Ureter (tissue), 1 donor: ENCODE data around the gene SP100. TPM values are rescaled to one million over a fixed set of nuclear protein-coding genes. Genes with fewer than 3 reads are reported as not detected.

Experiments
- DNase-seq: peaks from one replicate; pipeline ENCODE4 v3.0.0-alpha.2; 2020; ENCODE audit warnings: low spot score
- total RNA-seq: library from RNA; stranded (reverse); gene quantifications from one replicate; pipeline ENCODE4 v1.2.4, GENCODE V29; 2023
- donor health status: DM: yes; HTN: yes; CAD: no.

SP100 gene
- total RNA-seq, 1 donor from 2014 or later = 129 TPM

- DNase-seq = no peak
Measured at GRCh38 chr2:230542751-230543150, 126.8 kb downstream of the SP100 start.

DNA sequence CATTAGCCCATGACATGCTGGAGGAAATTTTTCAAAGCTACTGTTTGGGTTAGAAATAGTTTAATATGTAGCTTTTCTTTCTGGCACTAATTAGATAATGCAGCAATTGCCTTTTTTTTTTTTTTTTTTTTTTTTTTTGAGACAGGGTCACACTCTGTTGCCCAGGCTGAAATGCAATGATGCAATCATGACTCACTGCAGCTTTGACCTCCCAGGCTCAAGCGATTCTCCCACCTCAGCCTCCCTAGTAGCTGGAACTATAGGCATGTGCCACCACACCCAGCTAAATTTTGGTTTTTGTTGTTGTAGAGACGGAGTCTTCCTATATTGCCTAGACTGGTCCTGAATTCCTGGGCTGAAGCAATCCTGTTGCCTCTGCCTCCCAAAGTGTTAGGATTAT is 136.2 kb downstream of the SP100 start:
- DNase-seq = no peak

DNA sequence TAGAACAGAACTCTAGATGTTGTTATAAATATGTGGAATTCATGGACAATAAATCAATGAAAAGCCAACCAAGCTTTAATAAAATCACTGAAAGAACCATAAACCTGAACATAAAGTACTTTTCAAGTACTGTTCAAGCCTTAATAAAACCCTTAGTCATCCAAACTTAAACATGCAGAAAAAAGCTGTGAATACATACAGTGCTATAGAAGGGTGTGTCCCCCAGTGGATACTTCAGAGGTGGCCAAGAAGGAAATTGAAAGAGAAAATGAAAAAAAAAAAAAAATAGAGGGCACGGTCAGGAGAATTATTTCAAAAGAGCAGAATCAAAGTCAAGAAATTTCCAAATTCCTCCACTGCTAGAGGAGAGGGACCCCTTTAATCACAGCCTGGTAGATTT is 141.1 kb downstream of the SP100 start:
- no peak for DNase-seq

GRCh38 chr2:230564805-230565779 is 149.1 kb downstream of the SP100 start:
- no peak for DNase-seq

GRCh38 chr2:230569298-230569697 is 153.3 kb downstream of the SP100 start:
- DNase-seq = no peak

- no peak for DNase-seq
Measured at GRCh38 chr2:230570987-230571386, 155.0 kb downstream of the SP100 start.

DNA sequence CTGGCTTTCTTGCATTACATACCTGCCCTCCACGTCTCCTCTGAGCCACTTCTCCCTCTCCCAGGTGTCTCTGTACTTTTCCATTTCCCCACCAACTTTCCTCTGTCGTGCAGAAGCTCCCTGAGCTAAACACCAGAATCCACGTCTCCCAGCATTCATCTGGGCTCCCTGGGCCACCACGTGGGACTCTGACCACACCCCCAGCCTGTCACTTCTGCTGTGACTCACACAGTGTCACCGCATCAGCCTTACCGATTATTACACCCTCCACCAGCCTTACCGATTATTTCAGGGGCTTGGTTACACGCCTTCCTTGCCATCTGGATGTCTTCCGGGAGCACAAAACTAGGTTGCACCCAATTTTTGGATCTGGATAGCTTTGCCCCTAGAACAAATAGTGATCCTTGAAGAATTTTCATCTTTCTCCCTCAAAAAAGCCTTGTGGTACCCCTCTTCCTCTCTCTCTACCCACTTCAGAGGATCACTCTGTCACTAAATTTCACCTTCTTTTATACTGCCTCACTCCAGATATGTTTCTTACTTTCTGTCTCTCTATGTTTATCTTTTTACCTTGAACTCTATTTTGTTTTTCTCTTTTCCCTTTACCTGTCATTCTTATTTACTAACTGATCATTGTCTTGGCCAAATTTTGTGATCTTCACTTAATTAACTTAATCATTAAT is 159.8 kb downstream of the SP100 start:
- no peak for DNase-seq

DNA sequence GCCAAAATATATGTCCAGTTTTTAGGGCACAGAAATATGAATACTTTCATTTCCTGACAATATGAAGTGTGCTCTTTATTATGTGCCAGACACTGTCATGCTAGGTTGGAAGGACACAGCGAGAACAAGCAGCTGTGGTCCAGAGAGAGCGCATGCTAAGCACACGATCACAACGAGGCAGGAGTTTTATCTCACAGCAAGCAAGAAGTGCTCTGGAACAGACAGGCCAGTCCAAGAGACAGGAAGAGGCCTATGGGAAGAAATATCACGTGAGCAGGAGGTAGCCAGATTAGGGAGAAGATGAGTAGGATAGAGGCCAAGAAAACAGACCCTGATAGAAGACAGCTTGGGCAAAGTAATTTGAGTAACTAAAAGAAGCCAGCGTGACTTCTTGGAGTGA is 161.1 kb downstream of the SP100 start:
- DNase-seq = no peak

GRCh38 chr2:230578106-230578505 is 162.1 kb downstream of the SP100 start:
- DNase-seq = no peak

DNA sequence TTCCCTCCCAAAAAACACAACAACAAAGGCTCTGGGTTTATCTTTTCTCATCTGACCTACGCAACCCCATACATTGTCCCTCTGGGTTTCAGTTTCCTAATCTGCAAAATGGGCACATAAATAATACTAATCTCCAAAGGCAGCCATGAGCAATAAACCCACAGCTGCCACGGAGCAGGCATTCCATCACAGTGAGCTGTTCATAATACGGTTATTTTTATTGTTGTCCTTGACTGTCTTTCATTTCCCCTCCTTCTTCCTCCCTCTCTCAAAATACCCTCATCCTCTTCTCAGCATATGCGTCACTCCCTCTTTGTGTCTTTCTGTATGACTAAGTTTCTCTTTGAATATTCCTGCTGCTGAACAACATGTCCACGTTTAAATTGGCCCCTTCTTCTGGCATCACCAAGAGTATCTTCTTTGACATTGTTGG is 166.9 kb downstream of the SP100 start:
- no peak for DNase-seq

GRCh38 chr2:230583581-230583980 is 167.6 kb downstream of the SP100 start:
- DNase-seq = no peak

GRCh38 chr2:230586328-230586982 is 170.5 kb downstream of the SP100 start:
- DNase-seq = no peak

DNA sequence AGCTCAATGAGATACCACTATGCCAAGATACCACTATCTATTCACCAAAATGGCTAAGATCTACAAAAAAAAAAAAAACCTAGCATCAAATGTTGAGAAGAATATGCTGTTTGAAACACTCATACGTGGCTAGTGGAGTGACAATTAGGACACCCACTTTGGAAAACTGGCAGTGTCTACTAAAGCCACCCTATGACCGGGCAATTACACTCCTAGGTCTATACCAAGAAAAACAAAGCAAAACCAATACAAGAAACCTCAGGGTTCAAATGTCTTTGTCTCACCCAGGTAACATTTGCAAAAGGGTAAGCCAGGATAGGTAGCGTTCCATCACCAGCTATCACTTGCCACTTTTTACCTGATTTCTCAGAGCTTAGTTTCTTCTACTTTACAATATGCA is 173.0 kb downstream of the SP100 start:
- DNase-seq = no peak

GRCh38 chr2:230589497-230590015 is 173.6 kb downstream of the SP100 start:
- DNase-seq = no peak

DNA sequence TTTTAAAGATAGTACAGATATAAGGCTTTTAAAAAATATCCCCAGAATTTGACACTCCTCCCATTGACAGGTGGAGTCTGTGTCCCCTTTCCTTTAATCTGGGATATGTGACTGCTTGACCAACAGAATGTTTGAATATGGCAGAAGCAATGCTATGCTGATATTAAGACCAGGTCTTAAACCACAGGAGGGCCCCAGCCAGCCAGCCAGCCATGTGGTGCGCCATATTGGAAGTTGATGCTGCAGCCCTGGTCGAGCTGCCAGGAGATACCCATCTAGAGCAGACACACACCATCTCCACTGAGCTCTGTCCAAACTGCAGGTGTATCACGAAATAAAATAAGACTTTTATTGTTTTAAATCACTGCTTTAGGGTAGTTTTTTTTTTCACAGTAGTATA is 174.3 kb downstream of the SP100 start:
- DNase-seq = no peak

DNA sequence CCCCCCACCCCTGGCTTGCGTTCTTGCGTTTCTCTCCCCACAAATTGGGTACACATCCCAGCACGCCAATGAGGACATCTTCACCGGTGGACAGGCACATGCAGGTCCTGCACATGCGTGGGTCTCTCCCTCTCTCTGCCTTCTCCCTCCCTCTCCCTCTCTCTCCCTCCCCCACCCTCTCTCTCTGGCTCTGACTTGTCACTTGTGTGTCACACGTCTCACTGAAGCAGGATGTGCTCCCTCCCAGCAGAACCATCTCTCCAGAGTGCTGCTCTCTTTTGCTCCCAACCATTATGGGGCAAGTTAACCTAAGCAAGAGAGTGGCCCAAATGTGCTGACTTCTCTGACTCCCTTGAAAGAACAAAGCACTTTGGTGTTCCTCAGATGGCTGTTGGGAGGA is 175.8 kb downstream of the SP100 start:
- no peak for DNase-seq

DNA sequence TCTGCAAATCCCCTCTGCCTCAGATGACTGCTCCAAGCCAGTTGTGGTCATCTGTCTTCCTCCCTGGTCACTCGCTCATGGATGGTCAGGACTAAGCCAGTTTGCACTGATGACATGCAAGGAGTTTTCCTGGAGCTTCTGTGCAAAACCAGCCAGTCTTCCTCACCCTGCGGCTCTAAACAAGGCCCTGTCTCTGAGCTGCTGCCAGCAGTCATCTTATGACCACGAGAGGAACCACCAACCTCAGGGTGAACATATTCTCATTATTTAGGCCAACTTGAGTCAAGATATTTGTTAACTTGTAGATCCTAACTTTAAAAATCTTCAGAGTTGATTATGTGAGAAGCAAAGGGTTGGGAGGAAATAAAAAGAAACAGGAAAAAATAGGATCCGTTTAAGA is 176.8 kb downstream of the SP100 start:
- DNase-seq = no peak

Other genes starting within 250 kb of the SP100 start
- 26.1 TPM for gene SP110, start 196.2 kb upstream of the SP100 start, total RNA-seq
- 2.7 TPM for gene SP140, start 190.5 kb upstream of the SP100 start, total RNA-seq
- 39.0 TPM for gene SP140L, start 89.0 kb upstream of the SP100 start, total RNA-seq